GM23338 (cell line): ENCODE data around the gene SPRY1. TPM values are rescaled to one million over a fixed set of nuclear protein-coding genes. Genes with fewer than 3 reads are reported as not detected.

Source experiments
- ATAC-seq: fragments of 200-7000 bp; cut with Tn5 transposase; 3 replicates; pipeline ENCODE4 v1.9.1; 2020
- DNase-seq: peaks from one replicate; pipeline ENCODE4 v3.0.0-alpha.2; 2015; ENCODE audit warnings: low spot score
- H2AFZ ChIP-seq: fragments of 200-600 bp; sonication (generic); 2 replicates; pipeline ENCODE4 v1.8.0; 2016; ENCODE audit warnings: antibody characterized with exemption, mild to moderate bottlenecking, moderate library complexity
- H3F3A ChIP-seq: fragments of 200-600 bp; sonication (generic); replicated peaks from 2 replicates; pipeline ENCODE4 v1.8.0; 2017; ENCODE audit warnings: antibody characterized with exemption, mixed run types, low read depth
- H3K27ac ChIP-seq: fragments of 200-600 bp; sonication (generic); 2 replicates; pipeline ENCODE4 v1.6.1; 2016; ENCODE audit warnings: low read depth
- H3K27me3 ChIP-seq: fragments of 200-600 bp; sonication (generic); 2 replicates; pipeline ENCODE4 v1.8.0; 2016; ENCODE audit warnings: mild to moderate bottlenecking, mixed run types, moderate library complexity; ENCODE audit not compliant: insufficient read depth
- H3K36me3 ChIP-seq: fragments of 200-600 bp; sonication (generic); 2 replicates; pipeline ENCODE4 v1.8.0; 2016; ENCODE audit warnings: mild to moderate bottlenecking; ENCODE audit not compliant: insufficient read depth
- H3K4me1 ChIP-seq: fragments of 200-600 bp; sonication (generic); 2 replicates; pipeline ENCODE4 v1.8.0; 2016; ENCODE audit warnings: mild to moderate bottlenecking, moderate library complexity; ENCODE audit not compliant: insufficient read depth
- H3K4me2 ChIP-seq: fragments of 200-600 bp; sonication (generic); 2 replicates; pipeline ENCODE4 v1.7.1; 2017; ENCODE audit warnings: mixed run types
- H3K4me3 ChIP-seq: fragments of 200-600 bp; sonication (generic); 2 replicates; pipeline ENCODE4 v1.6.1; 2016; ENCODE audit warnings: mixed run types
- H3K79me2 ChIP-seq: fragments of 200-600 bp; sonication (generic); replicated peaks from 2 replicates; pipeline ENCODE4 v1.8.0; 2017; ENCODE audit warnings: mild to moderate bottlenecking; ENCODE audit not compliant: insufficient read depth
- H3K9me2 ChIP-seq: fragments of 200-600 bp; sonication (generic); 2 replicates; pipeline ENCODE4 v1.8.0; 2017; ENCODE audit not compliant: insufficient read depth
- H4K20me1 ChIP-seq: fragments of 200-600 bp; sonication (generic); replicated peaks from 2 replicates; pipeline ENCODE4 v1.8.0; 2017; ENCODE audit warnings: mild to moderate bottlenecking; ENCODE audit not compliant: insufficient read depth
- H3K27ac Mint-ChIP-seq: 2 replicates; pipeline ENCODE4 v1.8.0; 2020; ENCODE audit warnings: inconsistent platforms, mild to moderate bottlenecking, moderate library complexity, mixed read lengths
- H3K27me3 Mint-ChIP-seq: 3 replicates; pipeline ENCODE4 v1.8.0; 2022; ENCODE audit warnings: low read depth, mild to moderate bottlenecking, moderate library complexity, mixed read lengths, inconsistent platforms; ENCODE audit not compliant: insufficient read depth, poor library complexity
- H3K36me3 Mint-ChIP-seq: 3 replicates; pipeline ENCODE4 v1.8.0; 2021; ENCODE audit warnings: low read depth, mild to moderate bottlenecking, inconsistent platforms, moderate library complexity, mixed read lengths
- H3K4me1 Mint-ChIP-seq: 3 replicates; pipeline ENCODE4 v1.8.0; 2020; ENCODE audit warnings: mild to moderate bottlenecking, inconsistent platforms, mixed read lengths
- H3K4me3 Mint-ChIP-seq: 3 replicates; pipeline ENCODE4 v1.8.0; 2021; ENCODE audit warnings: moderate library complexity, mild to moderate bottlenecking, inconsistent platforms, mixed read lengths
- H3K9me3 Mint-ChIP-seq: 3 replicates; pipeline ENCODE4 v1.8.0; 2020; ENCODE audit warnings: moderate library complexity, mild to moderate bottlenecking, inconsistent platforms, mixed read lengths
- CREB1 ChIP-seq: fragments of 250-450 bp; sonication (Bioruptor Pico); IDR thresholded peaks from 2 replicates; pipeline ENCODE4 v1.5.0; 2020; ENCODE audit warnings: low read depth, mild to moderate bottlenecking, moderate library complexity
- EZH2 ChIP-seq: fragments of 200-600 bp; sonication (generic); IDR thresholded peaks from one replicate; pipeline ENCODE4 v1.8.0; 2017; ENCODE audit warnings: antibody characterized with exemption, mild to moderate bottlenecking, low read depth; ENCODE audit not compliant: unreplicated experiment
- JUNB ChIP-seq: IDR thresholded peaks from one replicate; pipeline ENCODE4 v1.6.1; 2016; ENCODE audit warnings: antibody characterized with exemption; ENCODE audit not compliant: unreplicated experiment
- NANOG ChIP-seq: IDR thresholded peaks from 2 replicates; pipeline ENCODE4 v1.6.1; 2016; ENCODE audit warnings: antibody characterized with exemption, borderline replicate concordance
- POLR2AphosphoS5 ChIP-seq: IDR thresholded peaks from 2 replicates; pipeline ENCODE4 v1.6.1; 2016; ENCODE audit warnings: antibody characterized with exemption, low read depth
- ZNF114 ChIP-seq: fragments of 250-450 bp; sonication (Bioruptor Pico); IDR thresholded peaks from 2 replicates; pipeline ENCODE4 v1.5.0; 2020; ENCODE audit warnings: mild to moderate bottlenecking, moderate library complexity
- ZNF331 ChIP-seq: fragments of 250-450 bp; sonication (Bioruptor Pico); IDR thresholded peaks from 2 replicates; pipeline ENCODE4 v1.5.0; 2020; ENCODE audit warnings: low read depth, mild to moderate bottlenecking, moderate library complexity
- polyA plus RNA-seq: library from polyadenylated mRNA; unstranded; fragments of >200 nt; fragmentation: Nextera tagmentation; extraction: Ambion mirVana; gene quantifications from 2 replicates; pipeline ENCODE4 v1.2.1, GENCODE V29; 2016
- total RNA-seq: library from RNA; depleted of rRNA; stranded (reverse); fragments of >200 nt; shearing (Covaris generic); gene quantifications from 2 replicates; pipeline ENCODE4 v1.2.3, GENCODE V29; 2014
- TF ChIP-seq, protein P1 (sequence below): IDR thresholded peaks from 2 replicates; pipeline ENCODE4 v1.6.1; 2016; ENCODE audit warnings: antibody characterized with exemption
- TF ChIP-seq, protein P2 (sequence below): IDR thresholded peaks from one replicate; pipeline ENCODE4 v1.6.1; 2018; ENCODE audit warnings: antibody characterized with exemption; ENCODE audit not compliant: unreplicated experiment
- TF ChIP-seq, protein P3 (sequence below), 2 experiments: fragments of 200-600 bp in 1 of 2; sonication (generic) in 1 of 2; conservative IDR thresholded peaks; 2 replicates each; pipeline versions ENCODE4 v1.5.1 to v1.6.1; 2016 to 2017; ENCODE audit warnings: antibody characterized with exemption in 2 of 2, low read depth in 2 of 2, mild to moderate bottlenecking in 2 of 2, moderate library complexity in 1 of 2

SPRY1 gene
- total and polyA plus RNA-seq, 2 experiments from 2014 or later: 62.8 to 103 TPM

DNA sequence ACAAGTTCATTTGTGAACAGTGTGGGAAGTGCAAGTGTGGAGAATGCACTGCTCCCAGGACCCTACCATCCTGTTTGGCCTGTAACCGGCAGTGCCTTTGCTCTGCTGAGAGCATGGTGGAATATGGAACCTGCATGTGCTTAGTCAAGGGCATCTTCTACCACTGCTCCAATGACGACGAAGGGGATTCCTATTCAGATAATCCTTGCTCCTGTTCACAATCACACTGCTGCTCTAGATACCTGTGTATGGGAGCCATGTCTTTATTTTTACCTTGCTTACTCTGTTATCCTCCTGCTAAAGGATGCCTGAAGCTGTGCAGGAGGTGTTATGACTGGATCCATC, 5.5 kb downstream of the SPRY1 start:
- peaks cover 46% of the 10 kb centered on the region for H3K36me3 Mint-ChIP-seq
- no peak overlapping the region for H3K27ac Mint-ChIP-seq
- peak overlapping the region; percentile 14; the same call in 1 of the 3 replicates for H3K4me3 Mint-ChIP-seq

DNA sequence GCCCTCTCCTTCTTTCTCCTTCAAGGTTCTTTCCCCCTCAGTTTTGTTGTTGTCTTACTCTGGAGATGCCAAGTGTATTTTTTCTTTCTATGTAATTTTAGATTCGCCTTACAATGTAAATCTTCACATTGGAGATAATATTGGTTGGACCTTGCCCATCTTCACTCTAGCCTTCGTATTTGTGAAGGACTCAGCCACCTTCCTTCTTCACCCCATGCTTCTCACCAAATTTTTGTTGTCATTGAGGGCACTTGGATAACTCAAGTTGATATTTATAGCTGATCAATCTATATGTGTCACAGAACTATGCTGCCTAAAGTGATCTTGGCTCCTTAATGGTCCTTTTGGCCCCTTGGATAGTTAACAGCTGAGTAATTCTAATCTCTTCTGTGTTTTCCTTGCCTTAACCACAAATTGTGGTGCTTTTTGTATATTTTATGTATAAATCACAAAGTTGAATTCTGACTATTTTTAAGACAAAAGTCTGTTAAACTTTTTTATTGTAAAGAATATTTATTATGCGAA, 6.5 kb downstream of the SPRY1 start:
- Mint-ChIP-seq H3K27me3 (peaks cover 11% of the 10 kb centered on the region), H3K9me3 (no peaks in the 10 kb centered on the region), H3K4me1 (peaks cover 40% of the 10 kb centered on the region), H3K4me3 (peak overlapping the region; percentile 26; the same call in 1 of the 3 replicates), H3K36me3 (peaks cover 46% of the 10 kb centered on the region), H3K27ac (0 out of 2 replicates have a peak overlapping the region, but pooled peaks have one; percentile 26)
- Histone ChIP-seq H3K27ac (no peak overlapping the region; the same call in 1 of the 2 replicates), H3K4me1 (peaks cover 50% of the 10 kb centered on the region), H3K79me2 (peaks cover 86% of the 10 kb centered on the region), H2AFZ (no peak overlapping the region), H3K9me2 (no peaks in the 10 kb centered on the region), H3K27me3 (no peaks in the 10 kb centered on the region), H3K4me3 (no peak overlapping the region), H3K36me3 (peaks cover 21% of the 10 kb centered on the region), H3K4me2 (peak overlapping the region; percentile 31; the same call in 1 of the 2 replicates), H4K20me1 (peaks cover 28% of the 10 kb centered on the region), H3F3A (no peaks in the 10 kb centered on the region)
- DNase-seq (no peak), ATAC-seq (no peak)
- no peak for TF ChIP-seq EZH2
- TF ChIP-seq, protein P1, sequence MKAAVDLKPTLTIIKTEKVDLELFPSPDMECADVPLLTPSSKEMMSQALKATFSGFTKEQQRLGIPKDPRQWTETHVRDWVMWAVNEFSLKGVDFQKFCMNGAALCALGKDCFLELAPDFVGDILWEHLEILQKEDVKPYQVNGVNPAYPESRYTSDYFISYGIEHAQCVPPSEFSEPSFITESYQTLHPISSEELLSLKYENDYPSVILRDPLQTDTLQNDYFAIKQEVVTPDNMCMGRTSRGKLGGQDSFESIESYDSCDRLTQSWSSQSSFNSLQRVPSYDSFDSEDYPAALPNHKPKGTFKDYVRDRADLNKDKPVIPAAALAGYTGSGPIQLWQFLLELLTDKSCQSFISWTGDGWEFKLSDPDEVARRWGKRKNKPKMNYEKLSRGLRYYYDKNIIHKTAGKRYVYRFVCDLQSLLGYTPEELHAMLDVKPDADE: no peak
- TF ChIP-seq JUNB: no peak
- TF ChIP-seq, protein P2, sequence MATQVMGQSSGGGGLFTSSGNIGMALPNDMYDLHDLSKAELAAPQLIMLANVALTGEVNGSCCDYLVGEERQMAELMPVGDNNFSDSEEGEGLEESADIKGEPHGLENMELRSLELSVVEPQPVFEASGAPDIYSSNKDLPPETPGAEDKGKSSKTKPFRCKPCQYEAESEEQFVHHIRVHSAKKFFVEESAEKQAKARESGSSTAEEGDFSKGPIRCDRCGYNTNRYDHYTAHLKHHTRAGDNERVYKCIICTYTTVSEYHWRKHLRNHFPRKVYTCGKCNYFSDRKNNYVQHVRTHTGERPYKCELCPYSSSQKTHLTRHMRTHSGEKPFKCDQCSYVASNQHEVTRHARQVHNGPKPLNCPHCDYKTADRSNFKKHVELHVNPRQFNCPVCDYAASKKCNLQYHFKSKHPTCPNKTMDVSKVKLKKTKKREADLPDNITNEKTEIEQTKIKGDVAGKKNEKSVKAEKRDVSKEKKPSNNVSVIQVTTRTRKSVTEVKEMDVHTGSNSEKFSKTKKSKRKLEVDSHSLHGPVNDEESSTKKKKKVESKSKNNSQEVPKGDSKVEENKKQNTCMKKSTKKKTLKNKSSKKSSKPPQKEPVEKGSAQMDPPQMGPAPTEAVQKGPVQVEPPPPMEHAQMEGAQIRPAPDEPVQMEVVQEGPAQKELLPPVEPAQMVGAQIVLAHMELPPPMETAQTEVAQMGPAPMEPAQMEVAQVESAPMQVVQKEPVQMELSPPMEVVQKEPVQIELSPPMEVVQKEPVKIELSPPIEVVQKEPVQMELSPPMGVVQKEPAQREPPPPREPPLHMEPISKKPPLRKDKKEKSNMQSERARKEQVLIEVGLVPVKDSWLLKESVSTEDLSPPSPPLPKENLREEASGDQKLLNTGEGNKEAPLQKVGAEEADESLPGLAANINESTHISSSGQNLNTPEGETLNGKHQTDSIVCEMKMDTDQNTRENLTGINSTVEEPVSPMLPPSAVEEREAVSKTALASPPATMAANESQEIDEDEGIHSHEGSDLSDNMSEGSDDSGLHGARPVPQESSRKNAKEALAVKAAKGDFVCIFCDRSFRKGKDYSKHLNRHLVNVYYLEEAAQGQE: no peak
- no peak for TF ChIP-seq ZNF331 (CRISPR knock-in tag)
- TF ChIP-seq, protein P3, sequence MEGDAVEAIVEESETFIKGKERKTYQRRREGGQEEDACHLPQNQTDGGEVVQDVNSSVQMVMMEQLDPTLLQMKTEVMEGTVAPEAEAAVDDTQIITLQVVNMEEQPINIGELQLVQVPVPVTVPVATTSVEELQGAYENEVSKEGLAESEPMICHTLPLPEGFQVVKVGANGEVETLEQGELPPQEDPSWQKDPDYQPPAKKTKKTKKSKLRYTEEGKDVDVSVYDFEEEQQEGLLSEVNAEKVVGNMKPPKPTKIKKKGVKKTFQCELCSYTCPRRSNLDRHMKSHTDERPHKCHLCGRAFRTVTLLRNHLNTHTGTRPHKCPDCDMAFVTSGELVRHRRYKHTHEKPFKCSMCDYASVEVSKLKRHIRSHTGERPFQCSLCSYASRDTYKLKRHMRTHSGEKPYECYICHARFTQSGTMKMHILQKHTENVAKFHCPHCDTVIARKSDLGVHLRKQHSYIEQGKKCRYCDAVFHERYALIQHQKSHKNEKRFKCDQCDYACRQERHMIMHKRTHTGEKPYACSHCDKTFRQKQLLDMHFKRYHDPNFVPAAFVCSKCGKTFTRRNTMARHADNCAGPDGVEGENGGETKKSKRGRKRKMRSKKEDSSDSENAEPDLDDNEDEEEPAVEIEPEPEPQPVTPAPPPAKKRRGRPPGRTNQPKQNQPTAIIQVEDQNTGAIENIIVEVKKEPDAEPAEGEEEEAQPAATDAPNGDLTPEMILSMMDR (conservative IDR thresholded peaks at IDR 0.05; ENCODE audit: low read depth in 2 of 2): no peak
- TF ChIP-seq NANOG: no peak
- no peak for TF ChIP-seq CREB1

More for the DNA sequence above, 5.5 kb downstream of the SPRY1 start:
- Histone ChIP-seq H4K20me1 (peaks cover 28% of the 10 kb centered on the region), H3K27me3 (no peaks in the 10 kb centered on the region), H3K79me2 (peaks cover 91% of the 10 kb centered on the region), H3K36me3 (peaks cover 21% of the 10 kb centered on the region), H3K4me2 (no peak overlapping the region), H3K4me1 (peaks cover 47% of the 10 kb centered on the region), H3F3A (0 out of 2 replicates have a peak, but pooled peaks cover 2% of the 10 kb centered on the region), H3K27ac (no peak overlapping the region), H2AFZ (no peak overlapping the region), H3K9me2 (no peaks in the 10 kb centered on the region), H3K4me3 (no peak overlapping the region)
- no peak for DNase-seq
- Mint-ChIP-seq H3K9me3 (no peaks in the 10 kb centered on the region; the same call in 2 of the 3 replicates), H3K27me3 (peaks cover 11% of the 10 kb centered on the region), H3K4me1 (peaks cover 38% of the 10 kb centered on the region)
- TF ChIP-seq, protein P2: no peak
- TF ChIP-seq ZNF114 (no peak), POLR2AphosphoS5 (no peak)
- no peak for ATAC-seq
